Activated CD4-positive, alpha-beta T cell treated with anti-CD3 and anti-CD28 coated beads, Interleukin-2, amount 50 U/mL, for 24 hours (primary cell): ENCODE measurements around the gene GAK.

Source experiments
- DNase-seq, 2 donors: peaks; one replicate each; pipeline ENCODE4 v3.0.0-alpha.2; 2020; ENCODE audit warnings: low read depth in 1 of 2, low spot score in 1 of 2

GAK gene

DNA sequence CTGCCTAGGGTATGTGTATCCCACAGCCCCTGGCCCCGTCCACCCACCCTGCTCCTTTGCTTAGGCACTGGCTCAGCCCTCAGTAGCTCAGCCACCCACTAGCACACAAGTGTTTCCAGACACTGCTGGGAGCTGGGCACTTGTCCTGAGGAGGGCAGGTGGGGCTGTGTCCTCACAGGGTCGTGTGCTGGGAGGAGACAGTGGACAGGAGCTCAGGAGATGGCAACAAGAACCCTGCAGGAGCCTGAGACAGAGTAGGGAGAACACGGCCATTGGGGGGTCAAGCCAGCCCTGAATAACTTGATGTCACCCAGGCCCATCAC is 100.7 kb downstream of the GAK start:
- DNase-seq: no peak

DNA sequence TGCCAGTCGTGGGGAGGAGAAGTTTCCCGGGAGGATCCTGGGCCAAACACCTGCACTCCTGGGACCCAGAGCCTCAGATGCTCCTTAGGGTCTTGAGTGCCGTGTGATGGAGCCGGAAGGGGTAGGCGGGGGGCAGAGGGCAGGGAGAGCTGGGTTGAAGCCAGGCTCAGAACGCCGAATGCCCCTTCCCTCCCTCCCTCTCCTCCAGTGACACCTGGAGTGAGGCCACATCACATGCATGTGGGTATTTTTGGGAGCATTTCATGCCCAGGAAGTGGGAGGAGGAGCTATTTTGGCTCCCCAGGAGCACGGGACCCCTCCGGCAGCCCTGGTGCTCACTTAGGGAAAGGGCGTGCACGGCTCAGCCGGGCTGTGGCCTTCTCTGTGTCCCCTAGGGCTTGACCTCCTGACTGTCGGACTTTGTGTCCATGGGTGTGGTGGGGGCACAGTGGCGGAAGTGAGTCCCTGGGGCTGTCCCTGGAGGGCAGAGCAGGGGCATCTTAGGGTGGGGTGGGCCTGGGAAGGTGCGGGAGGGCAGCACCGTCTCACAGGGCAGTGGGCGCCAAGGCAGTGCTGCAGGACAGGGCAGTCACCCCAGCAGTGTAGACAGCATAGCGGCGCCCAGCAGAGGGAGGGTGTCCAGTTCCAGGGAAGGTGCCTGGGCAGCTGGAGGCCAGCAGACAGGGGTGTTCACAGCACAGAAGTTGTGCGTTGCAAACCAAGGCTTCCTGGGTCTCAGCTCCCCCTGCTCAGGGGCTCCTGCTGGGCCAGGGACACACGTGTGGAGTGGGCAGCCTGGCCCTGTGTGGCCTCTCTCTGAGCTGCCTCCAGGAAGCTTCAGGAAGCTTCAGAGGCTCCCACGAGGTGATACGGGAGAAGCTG is 101.3 kb downstream of the GAK start:
- DNase-seq: no peak

DNA sequence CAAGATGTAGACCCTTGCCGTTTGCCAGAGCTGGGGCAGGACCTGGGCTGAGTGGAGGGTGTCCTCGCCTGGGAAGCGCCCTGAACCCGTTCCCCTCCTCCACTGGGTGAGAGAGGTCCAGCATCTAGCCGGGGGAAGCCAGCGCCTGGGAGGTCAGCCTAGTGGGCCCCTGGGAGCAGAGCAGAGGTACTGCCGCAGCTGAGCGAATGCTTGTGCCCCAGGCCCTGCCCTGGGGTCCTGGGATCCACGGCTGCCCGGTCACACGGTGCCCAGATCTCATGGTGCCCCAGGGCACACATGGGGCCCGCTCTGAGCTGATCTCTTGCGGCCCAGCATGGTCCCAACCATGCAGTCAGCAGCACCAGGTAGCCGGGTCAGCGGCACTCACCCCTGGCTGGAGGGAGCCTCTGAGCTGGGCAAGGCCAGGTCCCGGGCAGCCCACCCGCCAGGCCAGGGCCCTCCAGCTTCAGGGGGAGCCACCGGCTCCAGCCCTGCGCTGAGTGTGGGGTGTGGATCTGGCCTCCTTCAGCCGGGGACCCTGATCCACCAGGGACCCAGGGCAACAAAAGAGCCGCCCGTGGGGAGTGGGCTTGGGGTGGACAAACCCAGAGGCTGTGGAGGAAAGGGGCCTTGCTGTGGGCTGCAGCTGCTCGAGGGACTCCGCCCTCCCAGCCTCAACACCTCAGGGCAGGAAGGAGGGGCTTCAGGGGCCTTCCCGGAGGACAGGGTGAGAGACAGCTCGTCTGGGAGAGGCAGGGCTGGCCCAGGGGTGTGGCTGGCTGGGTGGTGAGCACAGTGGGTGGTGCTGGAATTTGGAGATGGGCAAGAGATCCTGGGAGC is 102.1 kb downstream of the GAK start:
- DNase-seq: no peak

DNA sequence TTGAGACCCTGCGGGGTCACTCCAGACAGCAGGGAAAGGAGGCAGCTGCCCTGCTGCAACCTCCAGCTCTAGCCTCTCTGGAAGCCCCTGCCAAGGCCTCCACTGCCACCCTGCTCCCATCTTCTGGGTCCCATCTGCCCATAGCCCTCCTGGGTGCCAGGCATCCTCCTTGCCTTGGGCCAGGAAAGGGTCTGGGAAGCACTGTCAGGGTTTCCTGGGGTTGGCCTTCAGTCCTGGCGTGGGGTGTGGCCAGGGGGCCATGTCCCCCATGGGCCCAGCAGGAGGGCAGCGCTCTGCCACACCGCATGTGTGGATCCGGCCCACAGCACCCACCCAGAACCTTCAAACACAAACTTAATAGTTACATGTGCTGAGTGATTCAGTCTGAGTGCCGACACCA is 102.8 kb downstream of the GAK start:
- no peak for DNase-seq

DNA sequence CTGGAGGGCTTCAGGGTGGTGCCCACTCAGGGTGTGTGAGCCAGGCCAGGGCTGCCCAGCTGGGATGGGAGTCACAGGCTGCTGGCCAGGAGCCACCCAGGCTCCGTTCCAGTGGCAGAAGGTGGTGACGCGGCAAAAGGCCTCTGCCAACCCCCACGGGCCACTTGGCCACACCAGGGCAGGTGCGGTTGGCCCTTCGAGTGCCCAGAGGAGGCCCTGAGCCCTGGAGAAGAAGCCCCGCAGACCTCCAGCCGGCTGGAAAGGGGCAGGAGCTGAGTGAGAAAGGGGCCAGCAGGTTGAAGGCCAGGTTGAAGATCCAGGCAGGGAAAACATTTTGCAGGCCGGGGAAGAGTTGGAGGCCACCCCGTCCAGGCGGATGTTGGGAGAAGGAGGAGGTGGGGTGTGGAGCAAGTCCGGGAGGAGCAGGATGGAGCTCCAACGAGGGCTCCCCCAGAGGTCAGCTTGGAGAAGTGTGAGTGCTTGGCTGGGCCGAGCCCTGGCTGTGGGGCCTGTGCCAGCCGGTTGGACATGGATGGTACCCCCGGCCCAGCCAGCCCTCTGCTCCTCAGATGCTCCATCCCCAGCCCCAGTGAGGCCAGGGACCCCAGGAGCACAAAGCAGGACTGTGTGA is 103.4 kb downstream of the GAK start:
- no peak for DNase-seq

DNA sequence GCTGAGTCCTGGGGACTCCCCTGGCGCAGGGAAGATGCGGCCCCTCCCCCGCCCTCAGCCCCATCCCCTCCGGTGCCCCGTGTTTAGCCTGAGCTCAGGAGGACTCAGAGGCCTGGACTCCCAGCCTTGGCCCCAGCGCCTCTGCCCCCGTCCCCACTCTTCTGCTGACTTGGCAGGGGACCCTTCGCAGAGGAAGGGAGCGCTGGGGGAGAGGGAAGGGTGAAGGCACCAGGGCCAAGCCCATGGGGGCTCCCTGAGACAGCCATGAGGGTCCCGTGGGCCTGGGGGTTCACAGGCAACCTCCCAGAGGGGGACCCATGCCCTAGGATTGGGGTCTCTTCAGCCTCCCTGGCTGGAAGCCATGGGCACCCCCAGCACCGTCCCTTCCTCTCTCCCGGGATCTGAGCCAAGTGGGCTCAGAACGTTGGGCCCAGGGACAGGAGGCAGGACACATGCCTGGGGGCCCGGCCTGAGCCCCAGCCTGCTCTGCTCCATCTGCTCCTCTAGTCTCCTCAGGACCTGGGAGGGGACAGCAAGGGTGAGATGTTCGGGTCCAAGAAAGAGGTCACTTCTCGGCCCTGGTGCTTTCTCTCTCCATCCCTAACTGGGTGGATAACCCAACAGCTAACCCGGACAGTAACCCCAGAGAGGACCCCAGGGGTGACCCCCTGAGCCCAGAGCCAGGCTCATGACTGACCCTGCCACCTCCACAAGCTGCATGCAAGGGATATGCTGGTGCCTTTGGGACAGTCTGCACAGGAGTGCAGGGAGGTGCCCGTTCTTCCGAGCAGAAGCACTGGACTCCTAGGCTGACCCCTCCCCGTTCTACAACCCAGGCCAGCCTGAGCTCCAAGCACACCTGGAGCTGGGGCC is 104.7 kb downstream of the GAK start:
- DNase-seq: no peak

DNA sequence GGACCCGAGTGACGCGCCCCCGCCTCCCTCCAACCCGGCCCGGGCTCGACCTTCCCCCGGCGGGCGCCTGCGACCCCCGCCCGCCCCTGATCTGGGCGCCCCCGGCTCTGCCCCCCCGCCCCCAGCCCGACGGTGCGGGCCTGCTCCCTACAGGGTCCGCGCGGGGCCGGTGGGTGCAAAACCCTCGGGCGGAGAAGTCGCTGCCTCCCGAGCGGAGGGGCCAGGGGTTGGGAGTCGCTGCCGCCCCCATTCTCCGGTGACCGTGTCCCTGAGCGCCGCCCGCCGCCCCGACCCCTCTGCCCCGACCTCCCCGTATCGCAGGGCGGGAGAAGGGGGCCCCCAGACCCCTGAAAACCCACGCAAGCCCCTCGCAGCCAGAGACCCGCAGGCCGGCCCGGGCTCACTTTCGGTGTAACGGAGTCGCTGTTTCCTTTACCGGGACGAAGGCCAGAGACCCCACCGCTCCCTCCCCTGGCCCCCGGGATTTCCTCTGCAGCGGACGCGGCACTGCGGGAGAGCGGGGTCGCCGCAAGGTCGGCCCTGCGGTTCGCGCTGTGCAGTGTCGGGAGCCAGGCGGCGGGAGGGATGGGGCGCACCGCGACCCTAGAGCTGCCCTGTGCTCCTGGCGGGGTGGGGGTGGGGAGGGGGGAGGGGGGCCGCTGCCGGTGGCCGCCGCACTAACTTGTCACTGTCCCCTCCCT is 105.5 kb downstream of the GAK start:
- DNase-seq: no peak

DNA sequence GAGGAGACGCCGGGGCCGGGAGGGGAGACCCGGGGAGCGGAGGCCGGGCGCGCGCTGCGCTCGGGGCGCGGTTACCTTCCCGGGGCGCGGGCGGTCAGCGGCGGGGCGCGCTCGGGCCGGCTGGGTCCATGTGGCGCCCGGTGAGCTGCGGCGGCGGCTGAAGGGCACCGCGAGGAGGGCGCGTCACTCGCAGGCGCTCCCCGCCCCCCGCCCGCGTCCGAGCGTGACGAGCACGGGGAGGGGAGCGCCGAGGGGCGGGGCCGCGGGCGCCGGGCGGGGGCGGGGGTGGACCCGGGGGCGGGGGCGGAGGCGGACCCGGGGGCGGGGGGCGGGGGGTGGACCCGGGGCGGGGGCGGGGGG is 106.2 kb downstream of the GAK start, which contains the start of gene CPLX1:
Gene CPLX1, minus strand, starts transcription at position 159 of the 360 bp plus-strand sequence. CDS start 1,607 bp downstream, outside the sequence.
- DNase-seq: no peak

DNA sequence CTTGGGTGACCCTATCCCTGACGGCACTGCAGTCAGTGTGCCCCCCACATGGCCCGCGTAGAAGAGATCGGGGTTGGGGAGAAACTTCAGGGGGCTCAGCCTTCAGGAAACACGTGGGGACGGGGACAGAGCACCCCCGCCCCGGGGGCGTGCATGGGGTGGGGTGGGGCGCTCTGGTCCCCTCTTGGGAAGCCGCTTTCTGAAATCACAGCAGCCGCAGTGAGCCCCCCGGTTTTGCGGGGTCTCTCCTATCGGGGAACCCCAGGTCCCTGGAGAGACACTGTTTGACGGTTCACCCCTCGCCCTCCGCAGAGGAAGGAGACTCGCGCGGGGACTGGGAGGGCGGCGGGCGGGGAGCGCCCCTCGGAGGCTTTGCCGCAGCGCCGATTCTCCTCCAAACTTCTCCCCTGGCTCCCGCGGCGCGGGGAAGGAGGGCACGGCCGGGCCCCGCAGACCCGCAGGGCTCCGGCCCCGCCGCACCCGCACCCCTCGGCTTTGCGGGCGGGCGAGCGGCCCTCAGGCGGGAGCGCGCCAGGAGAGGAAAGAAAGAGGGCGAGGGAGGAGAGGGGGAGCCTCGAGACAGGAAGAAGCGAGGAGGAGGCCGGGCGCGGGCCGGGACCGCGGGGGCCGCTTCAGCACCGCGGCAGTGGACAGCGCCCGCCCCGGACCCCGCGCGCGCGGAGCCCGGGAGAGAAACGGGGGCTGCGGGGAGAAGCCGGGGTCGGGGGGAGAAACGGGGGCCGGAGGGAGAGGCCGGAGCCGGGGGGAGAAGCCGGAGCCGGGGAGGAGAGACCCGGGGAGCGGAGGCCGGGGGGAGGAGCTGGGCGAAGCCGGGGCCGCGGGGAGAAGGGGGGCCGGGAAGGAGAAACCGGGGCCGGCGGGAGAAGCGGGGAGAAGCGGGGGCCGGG is 106.8 kb downstream of the GAK start:
- no peak for DNase-seq

DNA sequence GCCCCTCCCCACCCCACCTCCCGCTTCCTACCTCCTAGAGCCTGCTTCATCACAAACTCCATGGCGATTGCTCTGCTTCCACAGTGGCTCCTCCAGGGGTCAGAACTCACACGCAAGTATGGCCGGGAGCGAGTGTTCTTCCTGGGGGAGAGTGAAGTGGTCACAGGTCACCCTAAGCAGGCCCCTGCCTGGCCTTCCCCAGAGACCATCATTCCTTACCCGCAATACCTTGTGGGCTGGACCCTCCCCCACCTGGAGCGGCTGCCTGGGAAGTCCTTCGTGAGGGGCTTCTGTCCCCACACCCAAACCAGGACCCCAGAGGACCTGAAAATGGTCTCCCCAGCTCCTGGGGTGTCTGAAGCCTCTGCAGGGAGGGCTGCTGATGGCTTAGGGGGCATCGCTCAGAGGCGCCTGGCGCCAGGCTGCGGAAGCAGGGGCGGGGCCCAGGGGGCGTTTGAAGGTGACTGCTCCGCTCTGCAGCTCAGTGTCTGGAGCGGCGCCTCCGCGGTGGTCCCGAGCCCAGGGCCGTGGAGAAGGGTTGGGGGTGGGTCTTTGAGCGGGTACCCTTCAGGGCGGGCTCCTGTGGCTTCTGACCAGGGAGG is 107.6 kb downstream of the GAK start:
- no peak for DNase-seq

DNA sequence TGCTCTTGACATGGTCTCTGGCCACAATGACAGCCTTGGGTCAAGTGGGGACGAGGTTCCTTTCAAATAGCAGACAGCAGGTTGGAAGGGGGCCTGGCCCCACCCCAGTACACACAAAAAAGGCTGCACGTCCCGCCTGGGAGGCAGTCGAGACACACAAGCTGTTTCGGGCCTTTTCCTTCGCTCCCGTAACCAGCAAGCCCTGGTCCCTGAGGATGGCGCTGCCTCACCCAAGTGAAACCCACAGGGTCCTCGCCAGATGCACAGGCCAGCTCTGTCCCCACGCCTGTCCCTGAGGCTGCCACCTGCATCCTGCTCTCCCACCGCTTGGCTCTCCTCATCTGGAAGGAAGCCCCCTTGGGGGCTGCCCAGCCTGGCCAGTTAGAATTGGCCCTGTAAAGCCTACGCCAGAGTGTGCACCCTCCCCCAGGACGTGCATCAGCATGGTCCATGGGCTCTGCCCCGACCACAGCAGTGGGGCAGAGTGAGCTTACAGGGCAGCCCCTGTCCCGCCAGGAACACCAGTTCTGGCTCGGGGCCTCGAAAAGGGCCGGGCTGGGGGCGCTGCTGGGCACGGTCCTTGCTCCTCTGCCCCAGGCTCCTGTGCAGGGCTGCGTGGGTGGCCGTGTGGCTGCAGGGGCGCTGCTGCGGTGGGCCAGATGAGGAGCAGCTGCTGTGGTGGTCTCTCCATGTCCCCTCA is 108.2 kb downstream of the GAK start:
- DNase-seq: no peak

DNA sequence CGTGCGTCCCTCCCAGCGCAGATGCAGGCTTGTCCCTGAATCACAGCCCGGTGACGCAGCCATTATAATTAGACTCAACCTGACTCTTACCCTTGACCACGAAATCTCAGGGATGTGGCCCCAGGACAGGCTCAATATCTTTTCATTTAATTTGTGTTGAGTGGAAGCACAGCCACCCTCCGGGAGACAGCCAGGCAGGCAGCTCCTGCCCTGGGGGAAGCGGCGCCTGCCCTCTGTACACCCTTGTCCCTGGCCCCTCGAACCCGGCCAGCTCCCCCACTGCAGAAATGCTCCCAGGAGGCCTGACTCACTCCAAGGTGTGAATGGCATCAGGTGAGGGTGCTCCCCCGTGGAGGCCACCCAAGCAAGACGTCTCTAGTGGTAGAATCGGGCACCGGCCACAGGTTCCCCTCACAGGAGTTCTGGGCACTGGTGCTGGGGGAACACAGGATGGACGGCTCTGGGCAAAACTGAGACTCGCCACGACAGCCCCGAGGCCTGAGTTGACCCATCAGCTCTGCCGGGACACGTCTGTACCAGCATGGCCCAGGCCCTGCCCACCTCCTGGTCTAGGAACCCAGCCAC is 108.8 kb downstream of the GAK start:
- no peak for DNase-seq

DNA sequence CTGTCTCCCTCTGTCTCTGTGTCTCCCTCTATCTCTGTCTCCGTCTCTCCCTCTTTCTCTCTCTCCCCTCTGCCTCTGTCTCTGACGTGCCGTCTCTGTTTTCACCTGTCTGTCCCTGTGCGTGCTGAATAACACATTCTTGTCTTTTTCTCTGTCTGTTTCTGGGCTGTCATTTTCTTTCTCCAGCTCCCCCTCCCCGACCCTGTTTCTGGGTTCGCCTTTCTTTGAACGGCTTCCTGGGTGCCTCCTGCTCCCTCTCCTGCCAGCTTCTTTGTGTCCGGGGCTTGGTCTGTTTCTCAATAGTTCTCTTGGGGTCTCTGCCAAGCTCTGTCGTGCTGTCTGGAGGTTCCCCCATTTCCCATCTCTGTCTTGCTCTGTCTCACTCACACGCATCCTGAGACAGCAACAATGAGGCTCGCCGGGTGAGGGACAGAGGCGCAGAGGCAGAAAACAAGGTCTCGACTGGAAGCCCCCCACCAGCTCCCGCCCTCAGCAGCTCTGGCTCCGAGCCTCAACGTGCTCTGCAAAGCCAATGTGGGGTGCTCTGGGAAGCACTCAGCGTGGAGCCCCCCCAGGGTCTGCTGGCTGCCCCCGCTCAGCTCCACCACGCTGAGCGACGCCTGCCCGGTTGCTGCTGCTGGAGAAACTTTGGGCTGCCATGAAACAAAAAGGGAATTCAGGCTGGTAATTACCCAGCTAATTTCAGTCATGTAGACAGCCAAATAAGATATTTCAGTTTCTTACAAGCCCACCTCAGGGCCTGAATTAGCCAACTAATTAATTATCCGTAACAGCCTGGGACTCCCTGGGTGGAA is 109.5 kb downstream of the GAK start:
- DNase-seq: no peak

DNA sequence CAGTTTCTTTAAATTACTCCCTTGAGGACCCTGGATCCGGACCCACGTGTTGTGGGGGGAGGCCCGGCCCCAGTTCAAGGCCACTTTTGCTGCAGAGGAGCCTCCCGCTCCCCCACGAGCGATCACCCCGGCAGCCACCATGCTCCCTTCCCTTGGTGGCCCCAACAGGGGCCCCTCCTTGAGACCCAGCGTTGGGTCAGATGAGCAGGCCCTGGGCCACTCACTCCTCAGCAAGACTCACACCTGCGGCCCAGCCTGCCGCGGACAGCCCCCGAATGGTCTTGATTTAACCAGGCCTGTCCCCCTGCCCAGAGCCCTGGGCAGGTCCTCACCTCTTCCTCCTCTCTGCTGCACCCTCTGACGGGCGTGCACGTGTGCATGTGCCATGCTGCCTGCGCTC is 110.5 kb downstream of the GAK start:
- DNase-seq: no peak

DNA sequence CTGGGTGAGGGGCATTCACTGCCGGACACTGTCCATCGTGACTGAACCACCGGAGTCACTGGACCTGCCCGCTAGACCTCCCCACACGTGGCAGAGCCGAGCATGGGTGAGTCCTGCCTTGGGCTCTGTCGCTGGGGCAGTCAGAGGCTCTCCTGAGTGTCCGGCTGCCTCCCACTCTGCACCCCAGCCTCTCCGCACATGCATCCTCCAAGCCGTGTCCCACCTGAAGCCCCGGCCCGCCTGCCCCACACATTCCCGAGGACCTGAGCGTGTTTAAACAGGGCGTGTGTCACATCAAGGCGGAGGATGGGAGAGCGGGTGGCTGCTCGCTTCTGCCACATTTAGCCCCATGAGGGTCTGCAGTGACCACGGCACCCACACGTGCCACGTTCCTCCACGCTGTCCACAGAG is 110.9 kb downstream of the GAK start:
- DNase-seq: no peak

DNA sequence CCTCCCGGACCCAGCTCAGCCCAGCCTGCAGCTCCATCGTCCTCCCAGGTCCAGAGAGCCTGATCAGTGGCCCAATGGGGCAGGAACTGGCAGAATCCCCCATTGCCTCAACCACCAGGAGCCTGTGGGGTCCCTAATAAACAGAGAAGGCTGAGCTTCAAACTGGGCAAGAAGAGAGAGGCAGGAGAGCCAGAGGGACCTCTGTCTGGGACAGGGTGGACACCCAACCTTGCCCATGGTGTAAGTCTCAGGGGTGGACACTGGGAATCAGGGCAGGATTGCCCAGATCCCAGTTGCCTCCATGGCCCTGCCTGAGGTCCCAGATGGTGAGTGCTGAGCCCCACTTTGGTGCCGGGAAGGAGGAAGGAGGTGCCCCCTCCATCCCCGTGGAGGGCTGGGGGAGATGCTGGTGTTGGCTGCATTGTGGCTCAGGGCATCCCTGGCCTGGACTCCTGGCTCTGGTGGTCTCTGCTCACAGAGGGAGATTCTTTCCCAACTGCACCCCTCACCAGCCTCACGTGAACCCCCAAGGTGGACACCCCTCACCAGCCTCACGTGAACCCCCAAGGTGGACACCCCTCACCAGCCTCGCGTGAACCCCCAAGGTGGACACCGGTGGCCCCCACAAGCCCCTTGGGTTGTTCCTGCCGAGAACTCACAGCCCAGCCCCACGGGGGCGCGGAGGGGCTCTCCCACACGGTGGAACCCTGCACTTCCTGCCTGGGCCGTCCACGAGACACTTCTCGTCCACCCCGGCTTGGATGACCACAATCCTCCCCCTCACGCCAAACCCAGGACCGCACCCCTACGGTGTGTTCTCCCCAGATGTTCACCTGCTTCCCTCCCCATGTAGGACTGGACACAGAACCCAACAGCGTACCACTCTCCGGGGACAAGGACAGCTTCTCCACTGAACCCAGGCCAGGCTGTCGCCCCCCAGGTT is 111.6 kb downstream of the GAK start:
- DNase-seq: no peak
